ENCODE data around the gene NSL1. TPM values are rescaled to one million over a fixed set of nuclear protein-coding genes. Genes with fewer than 3 reads are reported as not detected.

The NSL1 gene
- total and polyA plus RNA-seq, 9 of the 15 experiments (the other 6 are each of a cell fraction or from before 2014, with no cell fraction given) = 53.5 to 108 (median 59.1) TPM

DNA sequence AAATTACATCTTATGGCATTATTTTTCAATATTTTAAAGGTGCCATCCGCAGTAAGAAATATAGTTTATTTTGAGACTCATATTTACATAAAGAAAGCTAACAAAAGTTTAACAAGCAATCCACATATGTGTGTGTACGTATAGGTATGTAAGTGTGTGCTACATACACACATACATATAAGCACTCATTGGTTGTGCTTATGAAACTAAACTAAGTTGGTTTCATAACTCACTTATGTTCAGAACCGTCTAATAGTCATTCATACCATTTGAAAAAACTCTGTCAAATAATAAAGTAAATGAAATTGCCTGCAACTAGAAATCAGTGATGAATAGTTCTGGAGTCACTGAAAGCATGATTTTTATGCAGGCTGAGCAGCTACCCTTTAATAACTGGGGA, 14.2 kb upstream of the NSL1 start:
- ChIA-PET POLR2A (interaction anchor here (1.6 to 3.6 kb wide), 2 partner anchors 9 to 12 kb away, joined by 7 to 23 read pairs; partner anchors contain the start of genes NSL1 and TATDN3), CTCF (ENCODE audit: low intra/inter-chr PET ratio) (no interaction called here)
- no TSS peak for BruUV-seq (replicated peaks)
- Histone ChIP-seq H3K4me1 (replicated peaks in 1 of 2; ENCODE audit: control insufficient read depth in 2 of 2, insufficient read depth in 2 of 2, low read length in 2 of 2) (no peaks in the 10 kb centered on the region), H3K27me3 (ENCODE audit: control insufficient read depth in 2 of 2, insufficient read depth in 2 of 2, low read length in 2 of 2) (no peaks in the 10 kb centered on the region), H3K4me2 (ENCODE audit: insufficient read depth, low read length) (no peak overlapping the region), H3K27ac (ENCODE audit: extremely low read depth, low read depth, low read length) (no peak overlapping the region), H3K9ac (ENCODE audit: insufficient read depth in 1 of 2, low read depth in 2 of 2, low read length in 2 of 2) (no peak overlapping the region), H3K79me2 (ENCODE audit: control insufficient read depth, insufficient read depth, low read length) (no peaks in the 10 kb centered on the region), H3K36me3 (ENCODE audit: control insufficient read depth, insufficient read depth, low read length) (peaks cover 38% of the 10 kb centered on the region; the same call in 2 of the 3 replicates), H2AFZ (ENCODE audit: low read depth, low read length) (no peak overlapping the region), H3K9me3 (replicated peaks; ENCODE audit: control insufficient read depth, insufficient read depth, low read depth, low read length) (no peaks in the 10 kb centered on the region), H3K9me1 (ENCODE audit: control insufficient read depth, insufficient read depth, low read length) (no peaks in the 10 kb centered on the region), H4K20me1 (replicated peaks; ENCODE audit: control insufficient read depth, insufficient read depth, low read length) (no peaks in the 10 kb centered on the region), H3K4me3 (no peak overlapping the region)
- in situ Hi-C loops (cut with MboI) = no loop called here
- 87% methylated on average over 3 of the region's 3 CpGs for WGBS (ENCODE audit: insufficient coverage, low coverage, missing lambda C conversion rate)
- ATAC-seq (no peak), DNase-seq (ENCODE audit: extremely low read depth in 1 of 4, low spot score in 3 of 4) (no peak), FAIRE-seq (no peak)
- intact Hi-C loops (cut with micrococcal nuclease) = no loop called here
- TF ChIP-seq ZNF318 (IDR thresholded peaks at IDR 0.05; ENCODE audit: borderline replicate concordance in 1 of 2, low read depth in 1 of 2) = no peak
- TF ChIP-seq, protein P1, sequence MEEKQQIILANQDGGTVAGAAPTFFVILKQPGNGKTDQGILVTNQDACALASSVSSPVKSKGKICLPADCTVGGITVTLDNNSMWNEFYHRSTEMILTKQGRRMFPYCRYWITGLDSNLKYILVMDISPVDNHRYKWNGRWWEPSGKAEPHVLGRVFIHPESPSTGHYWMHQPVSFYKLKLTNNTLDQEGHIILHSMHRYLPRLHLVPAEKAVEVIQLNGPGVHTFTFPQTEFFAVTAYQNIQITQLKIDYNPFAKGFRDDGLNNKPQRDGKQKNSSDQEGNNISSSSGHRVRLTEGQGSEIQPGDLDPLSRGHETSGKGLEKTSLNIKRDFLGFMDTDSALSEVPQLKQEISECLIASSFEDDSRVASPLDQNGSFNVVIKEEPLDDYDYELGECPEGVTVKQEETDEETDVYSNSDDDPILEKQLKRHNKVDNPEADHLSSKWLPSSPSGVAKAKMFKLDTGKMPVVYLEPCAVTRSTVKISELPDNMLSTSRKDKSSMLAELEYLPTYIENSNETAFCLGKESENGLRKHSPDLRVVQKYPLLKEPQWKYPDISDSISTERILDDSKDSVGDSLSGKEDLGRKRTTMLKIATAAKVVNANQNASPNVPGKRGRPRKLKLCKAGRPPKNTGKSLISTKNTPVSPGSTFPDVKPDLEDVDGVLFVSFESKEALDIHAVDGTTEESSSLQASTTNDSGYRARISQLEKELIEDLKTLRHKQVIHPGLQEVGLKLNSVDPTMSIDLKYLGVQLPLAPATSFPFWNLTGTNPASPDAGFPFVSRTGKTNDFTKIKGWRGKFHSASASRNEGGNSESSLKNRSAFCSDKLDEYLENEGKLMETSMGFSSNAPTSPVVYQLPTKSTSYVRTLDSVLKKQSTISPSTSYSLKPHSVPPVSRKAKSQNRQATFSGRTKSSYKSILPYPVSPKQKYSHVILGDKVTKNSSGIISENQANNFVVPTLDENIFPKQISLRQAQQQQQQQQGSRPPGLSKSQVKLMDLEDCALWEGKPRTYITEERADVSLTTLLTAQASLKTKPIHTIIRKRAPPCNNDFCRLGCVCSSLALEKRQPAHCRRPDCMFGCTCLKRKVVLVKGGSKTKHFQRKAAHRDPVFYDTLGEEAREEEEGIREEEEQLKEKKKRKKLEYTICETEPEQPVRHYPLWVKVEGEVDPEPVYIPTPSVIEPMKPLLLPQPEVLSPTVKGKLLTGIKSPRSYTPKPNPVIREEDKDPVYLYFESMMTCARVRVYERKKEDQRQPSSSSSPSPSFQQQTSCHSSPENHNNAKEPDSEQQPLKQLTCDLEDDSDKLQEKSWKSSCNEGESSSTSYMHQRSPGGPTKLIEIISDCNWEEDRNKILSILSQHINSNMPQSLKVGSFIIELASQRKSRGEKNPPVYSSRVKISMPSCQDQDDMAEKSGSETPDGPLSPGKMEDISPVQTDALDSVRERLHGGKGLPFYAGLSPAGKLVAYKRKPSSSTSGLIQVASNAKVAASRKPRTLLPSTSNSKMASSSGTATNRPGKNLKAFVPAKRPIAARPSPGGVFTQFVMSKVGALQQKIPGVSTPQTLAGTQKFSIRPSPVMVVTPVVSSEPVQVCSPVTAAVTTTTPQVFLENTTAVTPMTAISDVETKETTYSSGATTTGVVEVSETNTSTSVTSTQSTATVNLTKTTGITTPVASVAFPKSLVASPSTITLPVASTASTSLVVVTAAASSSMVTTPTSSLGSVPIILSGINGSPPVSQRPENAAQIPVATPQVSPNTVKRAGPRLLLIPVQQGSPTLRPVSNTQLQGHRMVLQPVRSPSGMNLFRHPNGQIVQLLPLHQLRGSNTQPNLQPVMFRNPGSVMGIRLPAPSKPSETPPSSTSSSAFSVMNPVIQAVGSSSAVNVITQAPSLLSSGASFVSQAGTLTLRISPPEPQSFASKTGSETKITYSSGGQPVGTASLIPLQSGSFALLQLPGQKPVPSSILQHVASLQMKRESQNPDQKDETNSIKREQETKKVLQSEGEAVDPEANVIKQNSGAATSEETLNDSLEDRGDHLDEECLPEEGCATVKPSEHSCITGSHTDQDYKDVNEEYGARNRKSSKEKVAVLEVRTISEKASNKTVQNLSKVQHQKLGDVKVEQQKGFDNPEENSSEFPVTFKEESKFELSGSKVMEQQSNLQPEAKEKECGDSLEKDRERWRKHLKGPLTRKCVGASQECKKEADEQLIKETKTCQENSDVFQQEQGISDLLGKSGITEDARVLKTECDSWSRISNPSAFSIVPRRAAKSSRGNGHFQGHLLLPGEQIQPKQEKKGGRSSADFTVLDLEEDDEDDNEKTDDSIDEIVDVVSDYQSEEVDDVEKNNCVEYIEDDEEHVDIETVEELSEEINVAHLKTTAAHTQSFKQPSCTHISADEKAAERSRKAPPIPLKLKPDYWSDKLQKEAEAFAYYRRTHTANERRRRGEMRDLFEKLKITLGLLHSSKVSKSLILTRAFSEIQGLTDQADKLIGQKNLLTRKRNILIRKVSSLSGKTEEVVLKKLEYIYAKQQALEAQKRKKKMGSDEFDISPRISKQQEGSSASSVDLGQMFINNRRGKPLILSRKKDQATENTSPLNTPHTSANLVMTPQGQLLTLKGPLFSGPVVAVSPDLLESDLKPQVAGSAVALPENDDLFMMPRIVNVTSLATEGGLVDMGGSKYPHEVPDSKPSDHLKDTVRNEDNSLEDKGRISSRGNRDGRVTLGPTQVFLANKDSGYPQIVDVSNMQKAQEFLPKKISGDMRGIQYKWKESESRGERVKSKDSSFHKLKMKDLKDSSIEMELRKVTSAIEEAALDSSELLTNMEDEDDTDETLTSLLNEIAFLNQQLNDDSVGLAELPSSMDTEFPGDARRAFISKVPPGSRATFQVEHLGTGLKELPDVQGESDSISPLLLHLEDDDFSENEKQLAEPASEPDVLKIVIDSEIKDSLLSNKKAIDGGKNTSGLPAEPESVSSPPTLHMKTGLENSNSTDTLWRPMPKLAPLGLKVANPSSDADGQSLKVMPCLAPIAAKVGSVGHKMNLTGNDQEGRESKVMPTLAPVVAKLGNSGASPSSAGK (IDR thresholded peaks at IDR 0.05) = no peak

Measured in K562 (cell line).